ENCODE measurements around the gene CLIC6. TPM values are rescaled to one million over a fixed set of nuclear protein-coding genes. Genes with fewer than 3 reads are reported as not detected.

The CLIC6 gene
- polyA plus RNA-seq, 2 of the 4 experiments (the other 2 are of a cell fraction), result 0.01 to 0.08 TPM

DNA sequence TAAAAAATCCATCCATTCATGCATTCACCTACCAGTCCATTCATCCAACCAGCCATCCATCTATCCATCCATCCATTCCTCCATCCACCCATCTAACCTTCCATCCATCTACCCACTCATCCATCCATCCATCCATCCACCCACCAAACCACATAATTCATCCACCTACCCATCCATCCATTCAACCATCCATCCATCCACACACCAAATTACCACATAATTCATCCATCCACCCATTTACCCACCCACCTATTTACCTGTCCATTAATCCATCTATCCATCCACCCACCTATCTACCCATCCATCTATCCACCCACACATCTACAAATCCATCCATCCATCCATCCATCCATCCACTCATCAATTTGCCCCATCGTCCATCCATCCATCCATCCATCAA is 71.4 kb downstream of the CLIC6 start:
- Histone ChIP-seq H3K4me2 (no peak overlapping the region), H3K9me3 (no peaks in the 10 kb centered on the region), H3K4me1 (no peaks in the 10 kb centered on the region; the same call in 2 of the 3 replicates), H3K4me3 (no peak overlapping the region), H3K27ac (no peak overlapping the region)
- no peak for FAIRE-seq
- ChIA-PET POLR2A (no interaction called here), CTCF (interaction anchor here (1.2 kb wide), 1 partner anchor 46 kb away, joined by 4 read pairs; no protein-coding TSS in a partner anchor)
- no peak for DNase-seq (ENCODE audit: low read depth in 1 of 2, low spot score in 1 of 2)
- no peak for ATAC-seq
- no peak for TF ChIP-seq EHF (CRISPR knock-in tag; IDR thresholded peaks at IDR 0.05)
- no peak for TF ChIP-seq ZFP36 (IDR thresholded peaks at IDR 0.05; ENCODE audit: borderline replicate concordance, partially characterized antibody)
- no peak for TF ChIP-seq NPAS2 (CRISPR knock-in tag; IDR thresholded peaks at IDR 0.05; ENCODE audit: borderline replicate concordance)
- no peak for TF ChIP-seq JUNB (IDR thresholded peaks at IDR 0.05)
- TF ChIP-seq SMC3 (IDR thresholded peaks at IDR 0.05), result no peak
- TF ChIP-seq PHF8 (IDR thresholded peaks at IDR 0.05; ENCODE audit: borderline replicate concordance, low read depth), result no peak
- TF ChIP-seq, protein P1, sequence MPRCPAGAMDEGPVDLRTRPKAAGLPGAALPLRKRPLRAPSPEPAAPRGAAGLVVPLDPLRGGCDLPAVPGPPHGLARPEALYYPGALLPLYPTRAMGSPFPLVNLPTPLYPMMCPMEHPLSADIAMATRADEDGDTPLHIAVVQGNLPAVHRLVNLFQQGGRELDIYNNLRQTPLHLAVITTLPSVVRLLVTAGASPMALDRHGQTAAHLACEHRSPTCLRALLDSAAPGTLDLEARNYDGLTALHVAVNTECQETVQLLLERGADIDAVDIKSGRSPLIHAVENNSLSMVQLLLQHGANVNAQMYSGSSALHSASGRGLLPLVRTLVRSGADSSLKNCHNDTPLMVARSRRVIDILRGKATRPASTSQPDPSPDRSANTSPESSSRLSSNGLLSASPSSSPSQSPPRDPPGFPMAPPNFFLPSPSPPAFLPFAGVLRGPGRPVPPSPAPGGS (IDR thresholded peaks at IDR 0.05), result no peak
- WGBS (ENCODE audit: missing lambda C conversion rate), result 6% methylated on average over 1 of the region's 1 CpG

DNA sequence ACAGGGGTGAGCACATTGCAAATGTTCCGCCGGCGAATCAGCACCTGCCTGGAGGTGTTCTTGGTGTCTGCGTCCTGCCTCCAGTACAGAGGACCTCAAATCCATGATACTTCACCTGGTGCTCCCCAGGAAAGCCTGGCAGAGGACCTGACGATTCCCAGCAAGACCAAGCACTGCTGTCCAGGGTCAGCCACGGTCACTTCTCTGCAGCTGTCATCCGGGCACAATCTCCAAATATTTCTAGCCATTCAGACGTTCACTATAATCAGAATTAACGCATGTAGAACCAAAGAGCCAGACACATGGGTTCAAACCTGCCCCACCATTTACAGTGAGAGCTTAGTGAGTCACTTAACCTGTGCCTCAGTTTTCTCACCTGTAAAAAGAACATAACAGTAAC is 74.5 kb downstream of the CLIC6 start:
- no peaks in the 10 kb centered on the region for H3K9me3 ChIP-seq
- ATAC-seq (no peak), FAIRE-seq (no peak), DNase-seq (ENCODE audit: low read depth in 1 of 2, low spot score in 1 of 2) (no peak)
- H3K4me3 ChIP-seq, result no peak overlapping the region
- TF ChIP-seq MAFK (IDR thresholded peaks at IDR 0.05; ENCODE audit: partially characterized antibody) (no peak), JUNB (IDR thresholded peaks at IDR 0.05) (no peak), FOXS1 (CRISPR knock-in tag; IDR thresholded peaks at IDR 0.05) (no peak), HEYL (CRISPR knock-in tag; IDR thresholded peaks at IDR 0.05) (no peak), MAZ (IDR thresholded peaks at IDR 0.05; ENCODE audit: borderline replicate concordance, low read depth, low read length) (no peak), RFX5 (IDR thresholded peaks at IDR 0.05) (no peak), FOSL2 (IDR thresholded peaks at IDR 0.05) (no peak), FOSL2 (CRISPR knock-in tag; IDR thresholded peaks at IDR 0.05) (no peak), EHMT2 (IDR thresholded peaks at IDR 0.05; ENCODE audit: low read depth) (no peak), EP300 (IDR thresholded peaks at IDR 0.05) (no peak), POLR2A (IDR thresholded peaks at IDR 0.05; ENCODE audit: low read length) (no peak), GATA3 (IDR thresholded peaks at IDR 0.05; ENCODE audit: borderline replicate concordance) (no peak)
- TF ChIP-seq, protein P2, sequence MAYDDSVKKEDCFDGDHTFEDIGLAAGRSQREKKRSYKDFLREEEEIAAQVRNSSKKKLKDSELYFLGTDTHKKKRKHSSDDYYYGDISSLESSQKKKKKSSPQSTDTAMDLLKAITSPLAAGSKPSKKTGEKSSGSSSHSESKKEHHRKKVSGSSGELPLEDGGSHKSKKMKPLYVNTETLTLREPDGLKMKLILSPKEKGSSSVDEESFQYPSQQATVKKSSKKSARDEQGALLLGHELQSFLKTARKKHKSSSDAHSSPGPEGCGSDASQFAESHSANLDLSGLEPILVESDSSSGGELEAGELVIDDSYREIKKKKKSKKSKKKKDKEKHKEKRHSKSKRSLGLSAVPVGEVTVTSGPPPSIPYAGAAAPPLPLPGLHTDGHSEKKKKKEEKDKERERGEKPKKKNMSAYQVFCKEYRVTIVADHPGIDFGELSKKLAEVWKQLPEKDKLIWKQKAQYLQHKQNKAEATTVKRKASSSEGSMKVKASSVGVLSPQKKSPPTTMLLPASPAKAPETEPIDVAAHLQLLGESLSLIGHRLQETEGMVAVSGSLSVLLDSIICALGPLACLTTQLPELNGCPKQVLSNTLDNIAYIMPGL (CRISPR knock-in tag; IDR thresholded peaks at IDR 0.05; ENCODE audit: borderline replicate concordance), result no peak
- TF ChIP-seq, protein P3, sequence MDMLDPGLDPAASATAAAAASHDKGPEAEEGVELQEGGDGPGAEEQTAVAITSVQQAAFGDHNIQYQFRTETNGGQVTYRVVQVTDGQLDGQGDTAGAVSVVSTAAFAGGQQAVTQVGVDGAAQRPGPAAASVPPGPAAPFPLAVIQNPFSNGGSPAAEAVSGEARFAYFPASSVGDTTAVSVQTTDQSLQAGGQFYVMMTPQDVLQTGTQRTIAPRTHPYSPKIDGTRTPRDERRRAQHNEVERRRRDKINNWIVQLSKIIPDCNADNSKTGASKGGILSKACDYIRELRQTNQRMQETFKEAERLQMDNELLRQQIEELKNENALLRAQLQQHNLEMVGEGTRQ (IDR thresholded peaks at IDR 0.05), result no peak
- TF ChIP-seq, protein P4, sequence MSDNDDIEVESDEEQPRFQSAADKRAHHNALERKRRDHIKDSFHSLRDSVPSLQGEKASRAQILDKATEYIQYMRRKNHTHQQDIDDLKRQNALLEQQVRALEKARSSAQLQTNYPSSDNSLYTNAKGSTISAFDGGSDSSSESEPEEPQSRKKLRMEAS (IDR thresholded peaks at IDR 0.05), result no peak
- TF ChIP-seq, protein P5, sequence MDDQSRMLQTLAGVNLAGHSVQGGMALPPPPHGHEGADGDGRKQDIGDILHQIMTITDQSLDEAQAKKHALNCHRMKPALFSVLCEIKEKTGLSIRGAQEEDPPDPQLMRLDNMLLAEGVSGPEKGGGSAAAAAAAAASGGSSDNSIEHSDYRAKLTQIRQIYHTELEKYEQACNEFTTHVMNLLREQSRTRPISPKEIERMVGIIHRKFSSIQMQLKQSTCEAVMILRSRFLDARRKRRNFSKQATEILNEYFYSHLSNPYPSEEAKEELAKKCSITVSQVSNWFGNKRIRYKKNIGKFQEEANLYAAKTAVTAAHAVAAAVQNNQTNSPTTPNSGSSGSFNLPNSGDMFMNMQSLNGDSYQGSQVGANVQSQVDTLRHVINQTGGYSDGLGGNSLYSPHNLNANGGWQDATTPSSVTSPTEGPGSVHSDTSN (IDR thresholded peaks at IDR 0.05), result no peak
- TF ChIP-seq, protein P1 (IDR thresholded peaks at IDR 0.05), result no peak
- CTCF ChIA-PET, result interaction anchor here (1.0 to 4.2 kb wide), 5 partner anchors 18 to 1197 kb away, joined by 3 to 46 read pairs (median 6); no protein-coding TSS in a partner anchor
- H3K27ac ChIP-seq, result no peak overlapping the region
- no peak overlapping the region for H3K4me2 ChIP-seq
- peaks cover 4% of the 10 kb centered on the region; the same call in 2 of the 3 replicates for H3K4me1 ChIP-seq
- POLR2A ChIA-PET, result interaction anchor here (3.5 kb wide), 1 partner anchor 145 kb away, joined by 70 read pairs; no protein-coding TSS in a partner anchor
- WGBS (ENCODE audit: missing lambda C conversion rate), result 81% methylated on average over 7 of the region's 9 CpGs
